ENCODE measurements around the gene EPHB2.

- TF ChIP-seq POLR2AphosphoS5 (IDR thresholded peaks at IDR 0.05; ENCODE audit: low read depth, low read length) (no peak), FOXP2 (optimal IDR thresholded peaks at IDR 0.05; ENCODE audit: borderline replicate concordance, extremely low read depth, extremely low read length, insufficient read depth) (no peak), REST (IDR thresholded peaks at IDR 0.05; ENCODE audit: insufficient read depth in 1 of 2, low read depth in 2 of 2, low read length in 2 of 2) (no peak), SIN3A (IDR thresholded peaks at IDR 0.05; ENCODE audit: borderline replicate concordance, insufficient read depth, low read length) (no peak), TAF1 (IDR thresholded peaks at IDR 0.05; ENCODE audit: borderline replicate concordance, insufficient read depth, low read length) (no peak)
Measured at GRCh38 chr1:22749919-22750684, 39.5 kb downstream of the EPHB2 start.

All from PFSK-1 (cell line).